H9 (cell line): Measurements from ENCODE around the gene DIP2C. TPM values are rescaled to one million over a fixed set of nuclear protein-coding genes. Genes with fewer than 3 reads are reported as not detected.
A peak's percentile ranks its signal among the peaks of the same experiment; 100 is the strongest.

ENCODE experiments used
- DNase-seq: peaks from one replicate; pipeline ENCODE4 v3.0.0-alpha.2; 2017
- H2AFZ ChIP-seq: one replicate; pipeline ENCODE4 v1.6.1; 2013; ENCODE audit warnings: mild to moderate bottlenecking, low read length, control low read depth, moderate library complexity
- H2AK5ac ChIP-seq: 2 replicates; pipeline ENCODE4 v1.6.1; 2013; ENCODE audit warnings: low read length, control low read depth, mixed read lengths; ENCODE audit not compliant: insufficient read length
- H2BK120ac ChIP-seq: one replicate; pipeline ENCODE4 v1.6.1; 2013; ENCODE audit warnings: low read depth, mild to moderate bottlenecking, low read length, control low read depth, inconsistent platforms; ENCODE audit not compliant: poor library complexity, severe bottlenecking
- H2BK12ac ChIP-seq: 2 replicates; pipeline ENCODE4 v1.6.1; 2013; ENCODE audit warnings: low read length, control low read depth, mixed read lengths, low read depth; ENCODE audit not compliant: insufficient read length
- H2BK15ac ChIP-seq: 2 replicates; pipeline ENCODE4 v1.6.1; 2013; ENCODE audit warnings: low read depth, low read length, control low read depth
- H2BK20ac ChIP-seq: one replicate; pipeline ENCODE4 v1.6.1; 2013; ENCODE audit warnings: low read depth, mild to moderate bottlenecking, low read length, control low read depth, inconsistent platforms; ENCODE audit not compliant: poor library complexity, severe bottlenecking
- H2BK5ac ChIP-seq: 2 replicates; pipeline ENCODE4 v1.6.1; 2013; ENCODE audit warnings: low read length, control low read depth, mixed read lengths; ENCODE audit not compliant: insufficient read length
- H3K14ac ChIP-seq: 2 replicates; pipeline ENCODE4 v1.6.1; 2013; ENCODE audit warnings: low read length, control low read depth; ENCODE audit not compliant: insufficient read depth
- H3K18ac ChIP-seq: 2 replicates; pipeline ENCODE4 v1.6.1; 2013; ENCODE audit warnings: low read depth, mild to moderate bottlenecking, mixed read lengths, low read length, control low read depth; ENCODE audit not compliant: insufficient read length
- H3K23ac ChIP-seq: 2 replicates; pipeline ENCODE4 v1.6.1; 2013; ENCODE audit warnings: low read length, control low read depth, mixed read lengths, low read depth; ENCODE audit not compliant: insufficient read length
- H3K23me2 ChIP-seq: 2 replicates; pipeline ENCODE4 v1.6.1; 2013; ENCODE audit warnings: low read depth, mild to moderate bottlenecking, mixed read lengths, low read length, control low read depth; ENCODE audit not compliant: insufficient read length, poor library complexity, severe bottlenecking
- H3K27ac ChIP-seq: 2 replicates; pipeline ENCODE4 v1.5.1; 2013; ENCODE audit warnings: low read length, control low read depth, mixed read lengths, low read depth; ENCODE audit not compliant: insufficient read length
- H3K27me3 ChIP-seq: 2 replicates; pipeline ENCODE4 v1.6.1; 2013; ENCODE audit warnings: low read length, control low read depth, inconsistent platforms; ENCODE audit not compliant: insufficient read depth
- H3K4ac ChIP-seq: 2 replicates; pipeline ENCODE4 v1.6.1; 2013; ENCODE audit warnings: low read depth, mild to moderate bottlenecking, control low read depth, inconsistent platforms, low read length, moderate library complexity
- H3K4me1 ChIP-seq: 2 replicates; pipeline ENCODE4 v1.6.1; 2013; ENCODE audit warnings: low read length, control low read depth, inconsistent platforms; ENCODE audit not compliant: insufficient read depth
- H3K4me2 ChIP-seq: 2 replicates; pipeline ENCODE4 v1.6.1; 2013; ENCODE audit warnings: low read length, control low read depth, mixed read lengths; ENCODE audit not compliant: insufficient read length, insufficient read depth
- H3K56ac ChIP-seq: 2 replicates; pipeline ENCODE4 v1.6.1; 2013; ENCODE audit warnings: low read depth, mild to moderate bottlenecking, mixed read lengths, low read length, control low read depth; ENCODE audit not compliant: insufficient read length
- H3K79me1 ChIP-seq: 2 replicates; pipeline ENCODE4 v1.6.1; 2013; ENCODE audit warnings: low read depth, mild to moderate bottlenecking, moderate library complexity, low read length, control low read depth, inconsistent platforms; ENCODE audit not compliant: insufficient read depth, poor library complexity, severe bottlenecking
- H3K79me2 ChIP-seq: 2 replicates; pipeline ENCODE4 v1.6.1; 2013; ENCODE audit warnings: low read length, control low read depth, inconsistent platforms; ENCODE audit not compliant: insufficient read depth
- H3K9ac ChIP-seq: 2 replicates; pipeline ENCODE4 v1.6.1; 2013; ENCODE audit warnings: low read length, control low read depth, mixed read lengths; ENCODE audit not compliant: insufficient read length; ENCODE audit errors: extremely low read depth
- H3K9me3 ChIP-seq: one replicate; pipeline ENCODE4 v1.6.1; 2013; ENCODE audit warnings: low read depth, low read length, inconsistent platforms; ENCODE audit not compliant: control insufficient read depth
- H3T11ph ChIP-seq: one replicate; pipeline ENCODE4 v1.6.1; 2013; ENCODE audit warnings: mild to moderate bottlenecking, low read length, control low read depth, inconsistent platforms
- H4K20me1 ChIP-seq: one replicate; pipeline ENCODE4 v1.6.1; 2013; ENCODE audit not compliant: control insufficient read depth, insufficient read length, insufficient read depth
- H4K5ac ChIP-seq: 2 replicates; pipeline ENCODE4 v1.6.1; 2013; ENCODE audit warnings: low read depth, mild to moderate bottlenecking, mixed read lengths, low read length, control low read depth; ENCODE audit not compliant: insufficient read length
- H4K8ac ChIP-seq: replicated peaks from 2 replicates; pipeline ENCODE4 v1.6.1; 2013; ENCODE audit warnings: low read length, control low read depth, mixed read lengths, low read depth; ENCODE audit not compliant: insufficient read length
- H4K91ac ChIP-seq: 2 replicates; pipeline ENCODE4 v1.6.1; 2013; ENCODE audit warnings: low read depth, mild to moderate bottlenecking, moderate library complexity, mixed read lengths, low read length, control low read depth; ENCODE audit not compliant: insufficient read length
- H3K27ac Mint-ChIP-seq, 3 experiments: 2 replicates in 2 of 3; 3 replicates in 1 of 3; pipeline ENCODE4 v1.8.0; 2020 to 2021; ENCODE audit warnings: mixed read lengths in 3 of 3, mild to moderate bottlenecking in 1 of 3, moderate library complexity in 1 of 3
- H3K27me3 Mint-ChIP-seq: 2 replicates; pipeline ENCODE4 v1.8.0; 2021; ENCODE audit warnings: low read depth, mild to moderate bottlenecking, moderate library complexity, mixed read lengths
- H3K36me3 Mint-ChIP-seq, 3 experiments: 2 replicates in 2 of 3; 3 replicates in 1 of 3; pipeline ENCODE4 v1.8.0; 2020 to 2021; ENCODE audit warnings: low read depth in 3 of 3, mixed read lengths in 3 of 3; ENCODE audit not compliant: insufficient read depth in 1 of 3
- H3K4me1 Mint-ChIP-seq, 2 experiments: 2 replicates each; pipeline ENCODE4 v1.8.0; 2020; ENCODE audit warnings: mixed read lengths in 2 of 2
- H3K4me3 Mint-ChIP-seq, 2 experiments: 2 replicates in 1 of 2; 3 replicates in 1 of 2; pipeline ENCODE4 v1.8.0; 2020 to 2021; ENCODE audit warnings: mild to moderate bottlenecking in 2 of 2, mixed read lengths in 2 of 2, moderate library complexity in 1 of 2
- H3K9me3 Mint-ChIP-seq, 2 experiments: 2 replicates in 1 of 2; 3 replicates in 1 of 2; pipeline ENCODE4 v1.8.0; 2020; ENCODE audit warnings: mild to moderate bottlenecking in 2 of 2, mixed read lengths in 2 of 2, moderate library complexity in 1 of 2
- WGBS: extraction: QIAGEN DNeasy Blood & Tissue Kit; methylation state at CpG from one replicate; pipeline ENCODE4 v1.1.7; 2013; ENCODE audit warnings: missing lambda C conversion rate, low lambda C conversion rate, mixed read lengths; ENCODE audit not compliant: insufficient read length; ENCODE audit errors: extremely low coverage; 5-methylcytosine and 5-hydroxymethylcytosine counted together
- total RNA-seq: library from RNA; stranded (reverse); gene quantifications from 2 replicates; pipeline ENCODE4 v1.2.1, GENCODE V29; 2021
- TF ChIP-seq, protein P1 (sequence below): fragments of 200-600 bp; sonication (generic); conservative IDR thresholded peaks from 3 replicates; pipeline ENCODE4 v1.8.0; 2021; ENCODE audit warnings: antibody characterized with exemption, mild to moderate bottlenecking

DIP2C gene
- total RNA-seq, 1 experiment from 2014 or later: 7.9 TPM

DNA sequence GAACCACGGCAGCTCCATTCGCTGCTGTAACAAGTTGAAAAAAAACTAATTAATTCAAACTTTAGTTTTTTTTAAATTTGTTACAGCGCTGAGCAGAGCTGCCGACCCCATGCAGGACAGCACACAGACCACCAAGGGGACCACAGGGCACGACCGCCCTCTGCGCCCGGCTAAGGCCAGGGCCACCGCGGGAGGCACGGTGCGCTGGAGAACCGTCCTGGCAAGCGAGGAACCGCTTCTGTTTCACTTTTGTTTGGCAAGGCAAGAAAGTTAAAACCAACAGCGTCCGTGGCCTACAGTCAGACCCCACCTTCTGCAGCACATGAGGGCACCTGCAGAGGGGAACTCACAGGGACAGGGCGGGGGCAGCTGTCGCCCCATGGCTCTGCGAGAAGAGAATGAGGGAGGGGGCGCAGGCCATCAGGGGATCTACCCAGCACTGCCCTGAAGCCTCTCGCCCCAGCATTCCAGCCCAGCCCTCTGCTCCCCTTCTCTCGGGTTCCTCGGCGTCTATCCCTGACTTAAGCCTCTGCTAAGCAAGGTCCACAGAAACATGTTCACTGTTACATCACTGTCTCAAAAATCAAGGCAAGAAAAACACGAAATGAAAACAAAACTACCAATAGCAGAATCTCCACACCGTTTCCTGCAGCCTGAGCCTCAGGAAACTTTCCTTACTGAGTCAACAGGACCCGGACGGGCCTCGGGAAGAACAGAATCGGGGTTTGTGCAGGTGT is 204.4 kb downstream of the DIP2C start:
- Histone ChIP-seq H2BK12ac (no peak overlapping the region), H2AFZ (no peak overlapping the region), H4K8ac (no peak overlapping the region), H2BK20ac (no peak overlapping the region), H3T11ph (no peak overlapping the region), H3K56ac (no peak overlapping the region), H3K79me1 (no peaks in the 10 kb centered on the region), H2BK5ac (no peak overlapping the region), H4K5ac (no peak overlapping the region), H2BK15ac (no peak overlapping the region), H3K14ac (no peak overlapping the region), H3K18ac (no peak overlapping the region), H3K27me3 (no peaks in the 10 kb centered on the region), H2BK120ac (no peak overlapping the region), H3K9ac (no peak overlapping the region), H3K23ac (no peak overlapping the region), H2AK5ac (no peak overlapping the region), H3K79me2 (no peaks in the 10 kb centered on the region), H3K9me3 (no peaks in the 10 kb centered on the region), H3K27ac (no peak overlapping the region), H4K20me1 (no peaks in the 10 kb centered on the region), H3K23me2 (no peaks in the 10 kb centered on the region), H3K4ac (no peak overlapping the region), H4K91ac (no peak overlapping the region), H3K4me1 (peaks cover 2% of the 10 kb centered on the region; the same call in 1 of the 2 replicates), H3K4me2 (no peak overlapping the region)
- peak; percentile 26 for DNase-seq
- H3K27ac Mint-ChIP-seq: peak overlapping the region in 1 of 3 experiments; percentile 31; a peak in 1 of 7 replicates
- H3K4me1 Mint-ChIP-seq: peaks cover 21 to 22% of the 10 kb centered on the region in 2 experiments
- H3K27me3 Mint-ChIP-seq: peaks cover 4% of the 10 kb centered on the region
- H3K9me3 Mint-ChIP-seq: no peaks in the 10 kb centered on the region
- TF ChIP-seq, protein P1, sequence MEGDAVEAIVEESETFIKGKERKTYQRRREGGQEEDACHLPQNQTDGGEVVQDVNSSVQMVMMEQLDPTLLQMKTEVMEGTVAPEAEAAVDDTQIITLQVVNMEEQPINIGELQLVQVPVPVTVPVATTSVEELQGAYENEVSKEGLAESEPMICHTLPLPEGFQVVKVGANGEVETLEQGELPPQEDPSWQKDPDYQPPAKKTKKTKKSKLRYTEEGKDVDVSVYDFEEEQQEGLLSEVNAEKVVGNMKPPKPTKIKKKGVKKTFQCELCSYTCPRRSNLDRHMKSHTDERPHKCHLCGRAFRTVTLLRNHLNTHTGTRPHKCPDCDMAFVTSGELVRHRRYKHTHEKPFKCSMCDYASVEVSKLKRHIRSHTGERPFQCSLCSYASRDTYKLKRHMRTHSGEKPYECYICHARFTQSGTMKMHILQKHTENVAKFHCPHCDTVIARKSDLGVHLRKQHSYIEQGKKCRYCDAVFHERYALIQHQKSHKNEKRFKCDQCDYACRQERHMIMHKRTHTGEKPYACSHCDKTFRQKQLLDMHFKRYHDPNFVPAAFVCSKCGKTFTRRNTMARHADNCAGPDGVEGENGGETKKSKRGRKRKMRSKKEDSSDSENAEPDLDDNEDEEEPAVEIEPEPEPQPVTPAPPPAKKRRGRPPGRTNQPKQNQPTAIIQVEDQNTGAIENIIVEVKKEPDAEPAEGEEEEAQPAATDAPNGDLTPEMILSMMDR: no peak
- peak overlapping the region in 1 of 2 experiments; percentile 66; a peak in 2 of 5 replicates for H3K4me3 Mint-ChIP-seq
- no CpG with 5 or more reads among the region's 31 CpGs for WGBS
- peaks cover 0 to 7% (median 3%) of the 10 kb centered on the region in 3 experiments; a peak in 3 of 7 replicates for H3K36me3 Mint-ChIP-seq
